HG02571 (cell line): ENCODE data around the gene ERLEC1.
"Not testable (repeated sequence)": the region's sequence is repeated elsewhere in the genome, so short reads cannot be mapped to it uniquely, and the experiment has no call there.

ENCODE experiments used
- ATAC-seq: cut with Tn5 transposase; IDR thresholded peaks from one replicate; pipeline ENCODE4 v1.9.1; 2021; ENCODE audit warnings: mild to moderate bottlenecking, moderate library complexity; ENCODE audit not compliant: unreplicated experiment

The ERLEC1 gene

DNA sequence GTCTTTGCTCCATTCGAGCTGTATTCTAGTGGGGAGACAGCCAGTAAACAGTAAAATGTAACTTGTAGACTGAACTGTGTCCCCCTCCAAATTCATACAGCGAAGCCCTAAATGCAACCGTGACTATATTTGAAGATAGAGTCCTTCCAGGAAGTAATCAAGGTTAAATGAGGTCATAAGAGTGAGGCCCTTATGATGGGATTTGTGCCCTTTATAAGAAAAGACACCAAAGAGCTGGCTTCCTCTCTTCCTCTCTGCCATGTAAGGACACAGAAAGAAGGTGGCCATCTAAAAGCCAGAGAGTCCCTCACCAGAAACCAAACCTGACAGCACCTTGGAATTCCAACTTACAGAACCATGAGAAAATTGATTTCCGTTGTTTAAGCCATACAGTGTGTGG, 41.5 kb downstream of the ERLEC1 start:
- no peak for ATAC-seq

DNA sequence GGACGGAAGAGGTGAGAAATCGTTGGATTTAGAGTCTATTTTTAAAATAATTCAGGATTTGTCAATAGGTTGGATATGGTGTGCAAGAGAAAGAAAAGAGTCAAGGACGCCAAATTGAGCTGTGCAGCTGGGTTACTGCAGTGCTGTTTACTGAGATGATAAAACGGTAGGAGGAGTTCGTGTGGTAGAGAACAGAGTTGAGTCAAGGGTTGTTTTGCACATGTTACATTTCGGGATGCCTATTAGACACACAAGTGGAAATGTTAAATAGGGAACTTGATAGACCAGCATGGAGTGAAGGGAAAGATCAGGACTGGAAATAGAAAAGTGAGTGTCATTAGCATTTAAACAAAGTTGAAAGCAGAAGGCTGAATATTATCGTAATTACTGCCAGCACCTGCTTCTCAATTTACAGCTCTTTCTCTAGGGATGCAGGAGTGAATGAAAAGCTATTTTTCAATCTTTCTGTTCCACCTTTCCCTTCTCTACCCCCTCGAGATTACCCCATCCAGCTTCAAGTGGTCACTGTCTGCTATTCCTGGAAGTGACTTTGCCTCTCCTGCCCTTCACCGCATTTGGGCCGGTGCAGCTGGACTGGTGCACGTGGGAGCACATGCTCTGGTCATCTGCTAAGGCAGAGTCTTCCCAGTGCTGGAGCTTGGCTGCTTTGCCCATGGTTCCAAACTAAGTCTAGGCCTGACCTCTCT, 42.6 kb downstream of the ERLEC1 start:
- no peak for ATAC-seq

- ATAC-seq: not testable (repeated sequence)
Observed at GRCh38 chr2:53829980-53830290, 43.1 kb downstream of the ERLEC1 start.

DNA sequence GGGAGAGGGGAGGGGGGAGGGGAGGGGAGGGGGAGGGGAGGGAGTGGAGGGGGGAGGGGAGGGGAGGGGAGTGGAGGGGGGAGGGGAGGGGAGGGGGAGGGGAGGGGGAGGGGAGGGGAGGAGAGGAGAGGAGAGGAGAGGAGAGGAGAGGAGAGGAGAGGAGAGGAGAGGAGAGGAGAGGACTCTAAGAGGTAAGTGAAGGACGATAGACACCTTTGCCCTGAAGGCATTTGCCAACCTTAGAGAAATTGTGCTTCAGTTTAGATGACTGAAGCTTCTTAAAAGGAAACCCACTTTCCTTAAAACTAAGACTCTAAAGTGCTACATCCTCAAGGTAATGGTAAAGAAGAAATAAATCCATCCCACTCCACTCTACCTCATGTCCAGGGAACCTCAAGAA, 53.7 kb downstream of the ERLEC1 start:
- no peak for ATAC-seq

GRCh38 chr2:53841651-53842050, 54.8 kb downstream of the ERLEC1 start:
- not testable (repeated sequence) for ATAC-seq

- ATAC-seq: no peak
Observed at GRCh38 chr2:53842891-53843290, 56.0 kb downstream of the ERLEC1 start.

GRCh38 chr2:53843595-53843994, 56.8 kb downstream of the ERLEC1 start:
- no peak for ATAC-seq

- ATAC-seq: no peak
Observed at GRCh38 chr2:53848062-53848461, 61.2 kb downstream of the ERLEC1 start.

DNA sequence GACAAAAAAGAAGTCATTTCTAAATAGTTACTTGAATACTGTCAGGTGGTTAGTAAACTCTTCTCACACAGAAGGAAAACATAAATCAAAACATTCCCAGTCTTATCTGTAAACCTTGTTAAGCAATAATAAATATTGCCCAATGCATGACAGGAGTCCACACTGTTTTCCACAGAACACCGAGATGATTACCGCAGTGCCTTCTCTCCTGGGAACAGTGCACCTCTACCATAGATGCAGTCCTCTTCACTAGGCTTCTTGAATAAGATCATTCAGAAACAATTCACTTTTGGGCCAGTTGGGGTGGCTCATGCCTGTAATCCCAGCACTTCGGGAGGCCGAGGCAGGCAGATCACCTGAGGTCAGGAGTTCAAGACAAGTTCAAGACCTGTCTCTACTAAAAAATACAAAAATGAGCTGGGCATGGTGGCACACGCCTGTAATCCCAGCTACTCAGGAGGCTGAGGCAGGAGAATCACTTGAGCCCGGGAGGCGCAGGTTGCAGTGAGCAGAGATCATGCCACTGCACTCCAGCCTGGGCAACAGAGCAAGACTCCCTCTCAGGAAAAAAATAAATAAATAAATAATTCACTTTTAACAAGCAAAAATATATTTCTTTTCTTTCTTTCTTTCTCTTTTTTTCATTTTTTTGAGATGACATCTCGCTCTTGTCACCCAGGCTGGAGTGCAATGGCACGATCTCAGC, 64.4 kb downstream of the ERLEC1 start:
- not testable (repeated sequence) for ATAC-seq

GRCh38 chr2:53852532-53852931, 65.7 kb downstream of the ERLEC1 start:
- no peak for ATAC-seq

GRCh38 chr2:53854678-53855077, 67.8 kb downstream of the ERLEC1 start:
- ATAC-seq: no peak

- ATAC-seq: no peak
Observed at GRCh38 chr2:53856272-53856671, 69.4 kb downstream of the ERLEC1 start.

DNA sequence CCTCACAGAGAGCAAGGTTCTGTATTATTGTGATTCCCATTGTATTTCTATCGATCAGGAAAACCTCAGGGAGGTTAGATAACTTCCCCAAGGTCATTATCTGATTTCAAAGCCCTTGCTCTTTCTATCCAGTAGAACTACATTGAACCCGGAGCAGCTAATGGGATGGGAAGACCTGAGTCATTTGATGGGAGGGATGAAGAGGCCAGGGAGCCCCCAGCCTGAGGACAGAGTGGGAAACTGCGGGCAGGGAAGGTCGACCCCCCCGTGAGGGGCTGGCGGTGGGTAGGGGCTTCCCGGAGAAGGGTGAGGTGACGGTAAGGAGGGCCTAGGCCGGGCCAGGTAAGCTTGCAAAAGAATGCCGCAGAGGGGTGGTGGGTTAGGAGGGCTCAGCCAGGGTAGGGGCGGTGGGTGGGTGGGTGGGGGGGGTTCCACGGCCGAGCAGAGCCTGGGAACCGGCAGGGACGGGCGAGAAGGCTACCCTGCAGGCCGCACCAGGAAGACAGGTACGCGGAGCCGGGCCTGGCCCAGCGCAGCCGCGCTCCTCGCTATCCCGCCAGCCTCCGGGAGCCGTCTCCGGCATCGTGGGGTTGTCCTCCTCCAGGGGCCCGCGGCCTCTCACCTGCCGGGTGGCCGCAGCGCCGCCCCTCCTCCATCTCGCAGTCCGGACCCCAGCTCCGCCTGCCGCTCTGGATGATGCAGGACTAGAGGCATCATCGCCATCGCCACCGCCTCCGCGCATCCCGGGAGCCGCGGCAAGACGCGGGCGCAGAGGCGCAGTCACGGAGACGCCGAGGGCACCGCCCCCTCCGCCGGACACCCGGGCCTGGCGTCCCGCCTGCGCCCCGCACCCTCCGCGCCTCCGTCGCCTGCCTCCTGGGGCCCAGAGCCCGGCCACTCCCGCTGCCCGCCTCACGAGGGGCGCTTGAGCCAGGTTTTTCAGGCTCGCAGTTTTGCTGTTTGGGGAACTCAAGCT, 72.7 kb downstream of the ERLEC1 start, which contains the start of gene GPR75:
Gene GPR75 (minus strand): TSS at position 762 of the 976 bp plus-strand sequence. CDS start 5,211 bp downstream, outside the sequence.
- no peak for ATAC-seq

DNA sequence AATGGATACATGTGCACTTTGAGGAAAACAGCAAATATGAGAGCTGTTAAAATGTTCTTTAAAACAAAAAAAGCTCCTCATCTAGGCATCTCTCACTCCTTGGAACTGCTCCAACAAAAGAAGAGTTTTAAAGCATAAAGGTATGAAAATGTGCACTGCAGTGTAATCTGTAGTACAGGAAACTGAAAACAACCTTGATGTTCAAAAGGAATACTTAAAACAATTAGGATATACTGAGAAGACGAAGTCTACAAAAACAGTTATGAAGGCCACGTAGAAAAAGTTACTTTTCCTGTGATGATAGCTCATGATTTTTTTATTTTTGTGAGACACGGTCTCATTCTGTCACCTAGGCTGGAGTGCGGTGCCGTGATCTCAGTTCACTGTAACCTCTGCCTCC, 75.0 kb downstream of the ERLEC1 start:
- ATAC-seq: no peak

- no peak for ATAC-seq
Observed at GRCh38 chr2:53863538-53864227, 76.8 kb downstream of the ERLEC1 start.

GRCh38 chr2:53865264-53865663, 78.4 kb downstream of the ERLEC1 start:
- ATAC-seq: no peak

DNA sequence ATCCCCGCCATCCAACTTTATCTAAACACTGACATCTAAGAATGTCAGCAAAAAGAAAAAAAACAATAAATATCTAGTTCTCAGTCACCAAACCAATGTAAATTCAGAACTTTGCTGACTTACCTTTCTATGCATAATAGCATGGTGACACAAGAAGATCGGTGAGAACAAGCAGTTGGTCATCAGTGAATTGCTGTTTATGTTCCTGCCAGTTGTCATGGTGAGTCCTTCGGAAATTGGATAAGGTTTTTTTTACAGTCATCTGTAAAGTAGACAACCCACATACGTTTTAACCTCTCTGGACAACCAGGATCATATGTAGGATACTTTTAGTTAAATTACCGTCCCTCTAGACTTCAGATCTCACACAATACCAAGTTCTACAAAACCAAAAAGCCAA, 79.1 kb downstream of the ERLEC1 start:
- ATAC-seq: no peak

DNA sequence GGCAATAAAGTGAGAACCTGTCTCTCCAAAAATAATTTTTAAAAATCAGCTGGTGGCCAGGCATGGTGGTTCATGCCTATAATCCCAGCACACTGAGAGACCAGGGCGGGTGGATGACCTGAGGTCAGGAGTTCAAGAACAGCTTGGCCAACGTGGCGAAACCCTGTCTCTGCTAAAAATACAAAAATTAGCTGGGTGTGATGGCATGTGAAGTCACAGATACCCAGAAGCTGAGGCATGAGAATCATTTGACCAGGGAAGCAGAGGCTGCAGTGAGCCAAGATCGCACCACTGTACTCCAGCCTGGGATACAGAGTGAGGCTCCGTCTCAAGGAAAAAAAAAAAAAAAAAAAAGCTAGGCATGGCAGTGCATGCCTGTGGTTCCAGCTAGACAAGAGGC, 80.3 kb downstream of the ERLEC1 start:
- ATAC-seq: no peak

DNA sequence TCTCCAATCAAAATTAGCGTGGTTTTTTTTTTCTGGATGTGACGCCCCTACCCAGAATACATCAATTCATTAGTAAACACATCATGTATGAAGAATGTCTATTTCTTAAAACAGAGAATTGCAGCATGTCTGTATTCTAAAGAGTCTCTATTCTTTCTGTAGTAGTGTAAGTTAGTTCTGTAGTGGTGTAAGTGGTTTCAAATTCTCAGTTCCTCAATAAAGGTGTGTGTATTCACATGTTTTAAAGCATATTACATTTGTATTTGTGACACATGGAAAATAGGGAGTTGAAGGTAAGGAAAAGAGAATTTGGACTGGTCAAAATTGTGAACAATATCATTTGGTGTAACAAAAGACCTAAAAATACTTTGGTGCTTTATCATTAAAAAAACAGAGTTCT, 80.9 kb downstream of the ERLEC1 start:
- ATAC-seq: no peak
